GM23338 (cell line): ENCODE measurements around the gene UPF2. TPM values are rescaled to one million over a fixed set of nuclear protein-coding genes. Genes with fewer than 3 reads are reported as not detected.

Experiments
- ATAC-seq: fragments of 200-7000 bp; cut with Tn5 transposase; 3 replicates; pipeline ENCODE4 v1.9.1; 2020
- DNase-seq: peaks from one replicate; pipeline ENCODE4 v3.0.0-alpha.2; 2015; ENCODE audit warnings: low spot score
- H2AFZ ChIP-seq: fragments of 200-600 bp; sonication (generic); 2 replicates; pipeline ENCODE4 v1.8.0; 2016; ENCODE audit warnings: antibody characterized with exemption, mild to moderate bottlenecking, moderate library complexity
- H3F3A ChIP-seq: fragments of 200-600 bp; sonication (generic); replicated peaks from 2 replicates; pipeline ENCODE4 v1.8.0; 2017; ENCODE audit warnings: antibody characterized with exemption, mixed run types, low read depth
- H3K27ac ChIP-seq: fragments of 200-600 bp; sonication (generic); 2 replicates; pipeline ENCODE4 v1.6.1; 2016; ENCODE audit warnings: low read depth
- H3K27me3 ChIP-seq: fragments of 200-600 bp; sonication (generic); 2 replicates; pipeline ENCODE4 v1.8.0; 2016; ENCODE audit warnings: mild to moderate bottlenecking, mixed run types, moderate library complexity; ENCODE audit not compliant: insufficient read depth
- H3K36me3 ChIP-seq: fragments of 200-600 bp; sonication (generic); 2 replicates; pipeline ENCODE4 v1.8.0; 2016; ENCODE audit warnings: mild to moderate bottlenecking; ENCODE audit not compliant: insufficient read depth
- H3K4me1 ChIP-seq: fragments of 200-600 bp; sonication (generic); 2 replicates; pipeline ENCODE4 v1.8.0; 2016; ENCODE audit warnings: mild to moderate bottlenecking, moderate library complexity; ENCODE audit not compliant: insufficient read depth
- H3K4me2 ChIP-seq: fragments of 200-600 bp; sonication (generic); 2 replicates; pipeline ENCODE4 v1.7.1; 2017; ENCODE audit warnings: mixed run types
- H3K4me3 ChIP-seq: fragments of 200-600 bp; sonication (generic); 2 replicates; pipeline ENCODE4 v1.6.1; 2016; ENCODE audit warnings: mixed run types
- H3K79me2 ChIP-seq: fragments of 200-600 bp; sonication (generic); replicated peaks from 2 replicates; pipeline ENCODE4 v1.8.0; 2017; ENCODE audit warnings: mild to moderate bottlenecking; ENCODE audit not compliant: insufficient read depth
- H3K9me2 ChIP-seq: fragments of 200-600 bp; sonication (generic); 2 replicates; pipeline ENCODE4 v1.8.0; 2017; ENCODE audit not compliant: insufficient read depth
- H4K20me1 ChIP-seq: fragments of 200-600 bp; sonication (generic); replicated peaks from 2 replicates; pipeline ENCODE4 v1.8.0; 2017; ENCODE audit warnings: mild to moderate bottlenecking; ENCODE audit not compliant: insufficient read depth
- H3K27ac Mint-ChIP-seq: 2 replicates; pipeline ENCODE4 v1.8.0; 2020; ENCODE audit warnings: inconsistent platforms, mild to moderate bottlenecking, moderate library complexity, mixed read lengths
- H3K27me3 Mint-ChIP-seq: 3 replicates; pipeline ENCODE4 v1.8.0; 2022; ENCODE audit warnings: low read depth, mild to moderate bottlenecking, moderate library complexity, mixed read lengths, inconsistent platforms; ENCODE audit not compliant: insufficient read depth, poor library complexity
- H3K36me3 Mint-ChIP-seq: 3 replicates; pipeline ENCODE4 v1.8.0; 2021; ENCODE audit warnings: low read depth, mild to moderate bottlenecking, inconsistent platforms, moderate library complexity, mixed read lengths
- H3K4me1 Mint-ChIP-seq: 3 replicates; pipeline ENCODE4 v1.8.0; 2020; ENCODE audit warnings: mild to moderate bottlenecking, inconsistent platforms, mixed read lengths
- H3K4me3 Mint-ChIP-seq: 3 replicates; pipeline ENCODE4 v1.8.0; 2021; ENCODE audit warnings: moderate library complexity, mild to moderate bottlenecking, inconsistent platforms, mixed read lengths
- H3K9me3 Mint-ChIP-seq: 3 replicates; pipeline ENCODE4 v1.8.0; 2020; ENCODE audit warnings: moderate library complexity, mild to moderate bottlenecking, inconsistent platforms, mixed read lengths
- ETS1 ChIP-seq: IDR thresholded peaks from 2 replicates; pipeline ENCODE4 v1.6.1; 2016; ENCODE audit warnings: antibody characterized with exemption
- EZH2 ChIP-seq: fragments of 200-600 bp; sonication (generic); IDR thresholded peaks from one replicate; pipeline ENCODE4 v1.8.0; 2017; ENCODE audit warnings: antibody characterized with exemption, mild to moderate bottlenecking, low read depth; ENCODE audit not compliant: unreplicated experiment
- STAT1 ChIP-seq: IDR thresholded peaks from one replicate; pipeline ENCODE4 v1.6.1; 2016; ENCODE audit warnings: antibody characterized with exemption; ENCODE audit not compliant: unreplicated experiment
- ZNF462 ChIP-seq: fragments of 250-450 bp; sonication (Bioruptor Pico); IDR thresholded peaks from 2 replicates; pipeline ENCODE4 v1.5.0; 2020; ENCODE audit warnings: mild to moderate bottlenecking, moderate library complexity
- polyA plus RNA-seq: library from polyadenylated mRNA; unstranded; fragments of >200 nt; fragmentation: Nextera tagmentation; extraction: Ambion mirVana; gene quantifications from 2 replicates; pipeline ENCODE4 v1.2.1, GENCODE V29; 2016
- total RNA-seq: library from RNA; depleted of rRNA; stranded (reverse); fragments of >200 nt; shearing (Covaris generic); gene quantifications from 2 replicates; pipeline ENCODE4 v1.2.3, GENCODE V29; 2014

The UPF2 gene
- total and polyA plus RNA-seq, 2 experiments from 2014 or later = 29.0 to 78.5 TPM

- H3K4me3 Mint-ChIP-seq = no peak overlapping the region
- no peak overlapping the region for H3K27ac Mint-ChIP-seq
- no peaks in the 10 kb centered on the region for H3K9me2 ChIP-seq
- H3K36me3 Mint-ChIP-seq = peaks cover 8% of the 10 kb centered on the region; the same call in 2 of the 3 replicates
- H2AFZ ChIP-seq = no peak overlapping the region
- H3K27me3 ChIP-seq = no peaks in the 10 kb centered on the region
- H3K36me3 ChIP-seq = peaks cover 4% of the 10 kb centered on the region; the same call in 1 of the 2 replicates
- no peak overlapping the region for H3K4me3 ChIP-seq
- H3K27ac ChIP-seq = no peak overlapping the region
- TF ChIP-seq ETS1 = no peak
- TF ChIP-seq EZH2 = no peak
- TF ChIP-seq ZNF462 (CRISPR knock-in tag) = no peak
- TF ChIP-seq STAT1 = no peak
- H3K4me2 ChIP-seq = no peak overlapping the region
- H3K9me3 Mint-ChIP-seq = no peaks in the 10 kb centered on the region
- DNase-seq = no peak
- peaks cover 88% of the 10 kb centered on the region for H3K79me2 ChIP-seq
- no peak for ATAC-seq
- H3K27me3 Mint-ChIP-seq = peaks cover 3% of the 10 kb centered on the region
- no peaks in the 10 kb centered on the region for H3F3A ChIP-seq
- no peaks in the 10 kb centered on the region for H3K4me1 ChIP-seq
- H4K20me1 ChIP-seq = peaks cover 12% of the 10 kb centered on the region
- no peaks in the 10 kb centered on the region; the same call in 2 of the 3 replicates for H3K4me1 Mint-ChIP-seq
Measured at GRCh38 chr10:12022580-12023257, 19.9 kb downstream of the UPF2 start.
